Heart left ventricle (tissue), 16 donors: Measurements from ENCODE around the gene BHLHA15. TPM values are rescaled to one million over a fixed set of nuclear protein-coding genes. Genes with fewer than 3 reads are reported as not detected.

Experiments used
- ATAC-seq, 4 donors: fragments of 200-7000 bp; cut with Tn5 transposase; one replicate each; pipeline ENCODE4 v1.9.1; 2020 to 2022; ENCODE audit warnings: moderate library complexity in 4 of 4, mild to moderate bottlenecking in 3 of 4, moderate number of reproducible peaks in 1 of 4
- DNase-seq, 5 donors: peaks; one replicate each; pipeline ENCODE4 v3.0.0-alpha.2; 2020
- H3K27ac ChIP-seq, 12 donors: fragments of 200-600 bp; sonication (generic) in 4 of 12; one replicate each; pipeline versions ENCODE4 v1.5.0 to v1.8.0; 2016 to 2022; ENCODE audit warnings: mild to moderate bottlenecking in 2 of 12
- H3K27me3 ChIP-seq, 9 donors: fragments of 200-600 bp; sonication (generic) in 2 of 9; one replicate each; pipeline versions ENCODE4 v1.5.1 to v1.8.0; 2016 to 2022; ENCODE audit warnings: mild to moderate bottlenecking in 3 of 9
- H3K36me3 ChIP-seq, 9 donors: fragments of 200-600 bp; sonication (generic) in 2 of 9; one replicate each; pipeline versions ENCODE4 v1.5.0 to v1.8.0; 2018 to 2022; ENCODE audit warnings: mild to moderate bottlenecking in 2 of 9
- H3K4me1 ChIP-seq, 12 donors: fragments of 200-600 bp; sonication (generic) in 4 of 12; one replicate each; pipeline versions ENCODE4 v1.5.0 to v1.8.0; 2016 to 2022; ENCODE audit warnings: mild to moderate bottlenecking in 3 of 12
- H3K4me3 ChIP-seq, 12 donors: fragments of 200-600 bp; sonication (generic) in 4 of 12; one replicate each; pipeline versions ENCODE4 v1.5.0 to v1.8.0; 2017 to 2022; ENCODE audit warnings: mild to moderate bottlenecking in 9 of 12, moderate library complexity in 4 of 12
- H3K9me3 ChIP-seq, 12 donors: fragments of 200-600 bp; sonication (generic) in 4 of 12; one replicate each; pipeline versions ENCODE4 v1.5.0 to v1.8.0; 2016 to 2022; ENCODE audit warnings: mild to moderate bottlenecking in 1 of 12
- POLR2A ChIP-seq, 2 donors: fragments of 450-650 bp; IDR thresholded peaks; one replicate each; pipeline ENCODE4 v1.6.1; 2017; ENCODE audit warnings: antibody characterized with exemption in 2 of 2, mild to moderate bottlenecking in 2 of 2, moderate library complexity in 2 of 2
- WGBS, 4 donors: extraction: QIAGEN DNeasy Blood & Tissue Kit in 2 of 4; methylation state at CpG; one replicate each; pipeline versions ENCODE4 v1.1.5 to v1.1.7; 2013 to 2018; 5-methylcytosine and 5-hydroxymethylcytosine counted together
- intact Hi-C, 10 donors: fragments of 100-400 bp; cut with DNase I; formaldehyde crosslinking; loops; one replicate each; pipeline versions ENCODE4 v1.11.1 to v1.14.2; 2022
- polyA plus RNA-seq, 2 donors: library from polyadenylated mRNA; stranded (reverse); fragments of 200-250 nt; gene quantifications; one replicate each; pipeline ENCODE4 v1.2.3, GENCODE V29; 2013
- total RNA-seq, 9 donors: library from RNA; depleted of rRNA in 2 of 9; stranded (reverse); fragments of >200 nt in 2 of 9; fragmentation: NEBNext Ultra II Directional in 3 of 9; extraction: Animal tissue kit (Norgen Biotek cat#: 25700) in 3 of 9; gene quantifications; one replicate each; pipeline versions ENCODE4 v1.1.0 to v1.2.4, GENCODE V29; 2016 to 2023
- TF ChIP-seq, protein P1 (sequence below), 12 donors: fragments of 200-600 bp; sonication (generic) in 4 of 12; IDR thresholded peaks; one replicate each; pipeline versions ENCODE4 v1.5.0 to v1.8.0; 2018 to 2022; ENCODE audit warnings: antibody characterized with exemption in 12 of 12, mild to moderate bottlenecking in 5 of 12
- donor health status: ischemic (EF 13 %, LVEDD 7.1; RV severe dilation, severe dysfunction).
- donor health status: healthy with polysubstance abuse.
- donor health status: DM: no; HTN: yes; CAD: no.
- donor health status: DM: no; HTN: no; CAD: no.
- donor health status: ischemic (EF 25% LVEDD 6.9; RV normal size, moderate dysfunction).
- donor health status: ischemic (EF 25% LVEDD 5.7; RV mildly dilated, moderate dysfunction).
- donor health status: healthy.
- donor health status: DM: yes; HTN: yes; CAD: no.
- donor health status: ischemic (EF 35%, LVEDD 5.7; RV mildly dilated, moderate dysfunction).
- donor health status: nonischemic (EF 11% LVEDD 7.7; RV severe dilation, severe dysfunction).
- donor health status: DM: yes; HTN: yes; CAD: no.
- donor health status: PGD.
- donor health status: ischemic (EF 29% LVEDD 5.4; RV normal size, mild dysfunction).
- donor health status: nonischemic (EF 23%, LVEDD 6.1; RV moderate dilation, normal function).

BHLHA15 gene
- total and polyA plus RNA-seq, 11 donors = 0.26 to 1.3 (median 0.61) TPM; not detected in 8

DNA sequence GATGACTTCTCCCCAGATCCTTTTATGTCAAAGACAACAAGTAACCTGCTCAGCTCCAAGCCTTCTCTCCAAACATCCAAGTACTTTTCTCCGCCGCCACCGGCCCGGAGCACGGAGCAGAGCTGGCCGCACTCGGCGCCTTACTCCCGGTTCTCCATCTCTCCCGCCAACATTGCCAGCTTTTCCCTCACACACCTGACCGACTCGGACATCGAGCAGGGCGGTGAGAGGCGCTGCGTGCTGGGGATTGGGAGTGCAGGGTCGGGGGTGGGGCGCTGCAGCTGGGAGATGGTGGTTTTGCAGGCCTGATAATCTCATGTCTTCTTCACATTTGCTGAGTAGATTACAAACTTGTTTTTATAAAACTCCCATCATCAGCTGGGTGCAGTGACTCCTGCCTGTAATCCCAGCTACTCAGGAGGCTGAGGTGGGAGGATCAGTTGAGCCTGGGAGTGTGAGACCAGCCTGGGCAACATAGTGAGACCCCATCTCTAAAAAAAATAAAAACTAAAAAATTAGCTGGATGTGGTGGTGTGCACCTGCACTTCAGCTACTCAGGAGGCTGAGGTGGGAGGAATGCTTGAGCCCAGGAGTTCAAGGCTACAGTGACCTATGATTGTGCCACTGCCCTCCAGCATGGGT lies 7.2 kb upstream of the BHLHA15 start:
- Histone ChIP-seq H3K4me1 (peaks cover 0 to 14% (median 0%) of the 10 kb centered on the region in 12 donors), H3K36me3 (peaks cover 0 to 68% (median 45%) of the 10 kb centered on the region in 9 donors)

DNA sequence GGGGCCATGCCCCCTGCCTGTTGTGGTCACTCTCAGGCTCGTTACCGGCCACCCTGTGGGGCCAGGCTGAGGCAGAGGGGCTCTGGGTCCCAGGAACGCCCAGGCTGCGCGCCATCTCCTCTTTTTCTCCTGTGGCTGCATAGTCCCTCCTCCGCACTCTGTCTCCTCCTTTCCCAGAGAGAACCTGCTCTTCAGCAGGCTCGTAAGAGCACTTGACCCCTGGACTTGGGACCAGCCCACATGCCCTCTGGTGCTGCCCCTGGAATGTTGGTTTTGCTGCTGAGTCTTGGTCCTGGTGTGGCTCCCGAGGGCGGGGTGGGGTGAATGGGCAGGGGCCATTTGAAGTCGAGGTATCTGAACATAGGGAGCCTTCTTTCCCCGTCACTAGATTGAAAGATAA lies 6.6 kb upstream of the BHLHA15 start:
- intact Hi-C loops = no loop called here
- H3K36me3 ChIP-seq = peaks cover 0 to 68% (median 46%) of the 10 kb centered on the region in 9 donors

More for the DNA sequence above, 7.2 kb upstream of the BHLHA15 start:
- peaks cover 0 to 5% (median 0%) of the 10 kb centered on the region in 12 donors for H3K9me3 ChIP-seq
- ATAC-seq = no peak
- peak in 1 of 5 donors; percentile 51 for DNase-seq
- intact Hi-C loops = no loop called here
- TF ChIP-seq, protein P1, sequence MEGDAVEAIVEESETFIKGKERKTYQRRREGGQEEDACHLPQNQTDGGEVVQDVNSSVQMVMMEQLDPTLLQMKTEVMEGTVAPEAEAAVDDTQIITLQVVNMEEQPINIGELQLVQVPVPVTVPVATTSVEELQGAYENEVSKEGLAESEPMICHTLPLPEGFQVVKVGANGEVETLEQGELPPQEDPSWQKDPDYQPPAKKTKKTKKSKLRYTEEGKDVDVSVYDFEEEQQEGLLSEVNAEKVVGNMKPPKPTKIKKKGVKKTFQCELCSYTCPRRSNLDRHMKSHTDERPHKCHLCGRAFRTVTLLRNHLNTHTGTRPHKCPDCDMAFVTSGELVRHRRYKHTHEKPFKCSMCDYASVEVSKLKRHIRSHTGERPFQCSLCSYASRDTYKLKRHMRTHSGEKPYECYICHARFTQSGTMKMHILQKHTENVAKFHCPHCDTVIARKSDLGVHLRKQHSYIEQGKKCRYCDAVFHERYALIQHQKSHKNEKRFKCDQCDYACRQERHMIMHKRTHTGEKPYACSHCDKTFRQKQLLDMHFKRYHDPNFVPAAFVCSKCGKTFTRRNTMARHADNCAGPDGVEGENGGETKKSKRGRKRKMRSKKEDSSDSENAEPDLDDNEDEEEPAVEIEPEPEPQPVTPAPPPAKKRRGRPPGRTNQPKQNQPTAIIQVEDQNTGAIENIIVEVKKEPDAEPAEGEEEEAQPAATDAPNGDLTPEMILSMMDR (IDR thresholded peaks at IDR 0.05) = no peak
- no peak for TF ChIP-seq POLR2A (IDR thresholded peaks at IDR 0.05)
- no peaks in the 10 kb centered on the region for H3K27me3 ChIP-seq
- no peak overlapping the region for H3K27ac ChIP-seq
- H3K4me3 ChIP-seq = no peak overlapping the region
- 95 to 98% (median 97%) methylated on average over 18 of the region's 18 CpGs for WGBS, 4 donors

DNA sequence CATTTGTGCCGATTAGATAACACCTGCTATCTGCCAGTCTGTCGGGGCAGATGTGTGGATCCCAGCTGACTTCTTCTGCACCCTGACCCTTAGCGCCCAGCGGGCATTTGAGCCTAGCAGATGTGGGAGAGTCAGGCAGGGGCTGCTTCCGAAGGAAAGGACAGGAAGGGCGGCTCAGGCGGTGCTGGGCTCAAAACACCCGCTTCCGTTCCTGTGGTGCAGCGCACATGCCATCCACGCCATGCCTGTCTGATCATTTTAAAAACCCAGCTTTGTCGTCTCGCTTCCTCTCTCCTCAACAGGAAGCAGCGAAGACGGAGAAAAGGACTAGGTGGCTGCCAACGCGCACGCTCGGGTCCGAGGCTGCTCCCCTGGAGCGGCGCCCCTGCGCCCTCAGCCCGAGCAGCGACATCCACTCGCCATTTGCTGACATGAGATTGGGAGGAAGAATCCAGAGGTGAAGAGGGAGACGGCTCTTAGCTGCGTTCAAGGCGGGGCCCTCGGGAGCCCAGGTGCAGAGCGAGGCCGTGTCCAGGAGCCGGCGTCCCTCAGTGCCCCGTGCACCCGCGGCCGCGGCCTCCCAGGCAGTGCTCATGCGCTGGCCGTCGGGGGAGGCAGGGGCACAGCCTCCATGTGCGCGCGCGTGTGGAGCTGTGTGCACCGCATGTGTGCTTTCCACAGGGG lies 5.9 kb upstream of the BHLHA15 start:
- DNase-seq = peak in 1 of 5 donors; percentile 30
- intact Hi-C loops = no loop called here
- no peaks in the 10 kb centered on the region for H3K9me3 ChIP-seq
- no peak overlapping the region for H3K27ac ChIP-seq
- TF ChIP-seq POLR2A (IDR thresholded peaks at IDR 0.05) = no peak
- TF ChIP-seq, protein P1 (IDR thresholded peaks at IDR 0.05) = no peak
- H3K4me3 ChIP-seq = no peak overlapping the region
- ATAC-seq = peak in 1 of 4 donors; percentile 40
- no peaks in the 10 kb centered on the region for H3K27me3 ChIP-seq
- H3K4me1 ChIP-seq = peaks cover 0 to 14% (median 0%) of the 10 kb centered on the region in 12 donors
- 94 to 96% (median 96%) methylated on average over 28 to 47 of the region's 47 CpGs for WGBS, 4 donors
- H3K36me3 ChIP-seq = peaks cover 0 to 63% (median 46%) of the 10 kb centered on the region in 9 donors

More for the DNA sequence above, 6.6 kb upstream of the BHLHA15 start:
- TF ChIP-seq, protein P1 (IDR thresholded peaks at IDR 0.05) = no peak
- no peak for TF ChIP-seq POLR2A (IDR thresholded peaks at IDR 0.05)
- 87 to 96% (median 92%) methylated on average over 11 of the region's 11 CpGs for WGBS, 4 donors
- no peak overlapping the region for H3K27ac ChIP-seq
- no peak overlapping the region for H3K4me3 ChIP-seq
- H3K27me3 ChIP-seq = no peaks in the 10 kb centered on the region
- no peak for ATAC-seq
- H3K4me1 ChIP-seq = peaks cover 0 to 14% (median 0%) of the 10 kb centered on the region in 12 donors
- peak in 1 of 5 donors; percentile 28 for DNase-seq
- H3K9me3 ChIP-seq = no peaks in the 10 kb centered on the region
